SK-N-SH treated with all-trans-retinoic acid at 6 μM for 48 hours (cell line): ENCODE results near the gene GTF2F2.

Source experiments
- ARNTL ChIP-seq: fragments of 450-650 bp; formaldehyde crosslinking; IDR thresholded peaks from 2 replicates; pipeline ENCODE4 v1.5.0; 2020; ENCODE audit warnings: low read depth, mild to moderate bottlenecking, moderate library complexity, borderline replicate concordance
- CSDC2 ChIP-seq: fragments of 250-450 bp; sonication (Bioruptor Pico); IDR thresholded peaks from 2 replicates; pipeline ENCODE4 v1.5.0; 2020; ENCODE audit warnings: mild to moderate bottlenecking, moderate library complexity
- CSRNP3 ChIP-seq: fragments of 250-450 bp; sonication (Bioruptor Pico); IDR thresholded peaks from 2 replicates; pipeline ENCODE4 v1.5.1; 2021; ENCODE audit warnings: mild to moderate bottlenecking, moderate library complexity
- ESRRG ChIP-seq: fragments of 250-450 bp; sonication (Bioruptor Pico); IDR thresholded peaks from 2 replicates; pipeline ENCODE4 v1.6.1; 2021; ENCODE audit warnings: mild to moderate bottlenecking
- PATZ1 ChIP-seq: fragments of 250-450 bp; sonication (Bioruptor Pico); IDR thresholded peaks from 2 replicates; pipeline ENCODE4 v1.8.0; 2020; ENCODE audit warnings: mild to moderate bottlenecking, moderate library complexity, borderline replicate concordance
- POU6F1 ChIP-seq: fragments of 250-450 bp; sonication (Bioruptor Pico); IDR thresholded peaks from 2 replicates; pipeline ENCODE4 v1.8.0; 2021; ENCODE audit warnings: low read depth, mild to moderate bottlenecking, moderate library complexity, borderline replicate concordance
- PPARA ChIP-seq: fragments of 250-450 bp; sonication (Bioruptor Pico); IDR thresholded peaks from 2 replicates; pipeline ENCODE4 v1.5.0; 2020; ENCODE audit warnings: mild to moderate bottlenecking, borderline replicate concordance
- RARB ChIP-seq: fragments of 250-450 bp; sonication (Bioruptor Pico); IDR thresholded peaks from 2 replicates; pipeline ENCODE4 v1.8.0; 2021; ENCODE audit warnings: mild to moderate bottlenecking, moderate library complexity
- TCF4 ChIP-seq: fragments of 250-450 bp; sonication (Bioruptor Pico); IDR thresholded peaks from 2 replicates; pipeline ENCODE4 v1.8.0; 2021; ENCODE audit warnings: mild to moderate bottlenecking, moderate library complexity, borderline replicate concordance
- TOX ChIP-seq: fragments of 250-450 bp; sonication (Bioruptor Pico); IDR thresholded peaks from 2 replicates; pipeline ENCODE4 v1.8.0; 2021; ENCODE audit warnings: mild to moderate bottlenecking, moderate library complexity, borderline replicate concordance
- ZFP30 ChIP-seq: fragments of 450-650 bp; formaldehyde crosslinking; IDR thresholded peaks from 2 replicates; pipeline ENCODE4 v1.5.0; 2022; ENCODE audit warnings: mild to moderate bottlenecking, moderate library complexity
- ZNF70 ChIP-seq: fragments of 450-650 bp; formaldehyde crosslinking; IDR thresholded peaks from 2 replicates; pipeline ENCODE4 v1.5.0; 2020; ENCODE audit warnings: mild to moderate bottlenecking, moderate library complexity

GRCh38 chr13:45325806-45326205 is 205.5 kb downstream of the GTF2F2 start:
- TF ChIP-seq ZNF70 (CRISPR knock-in tag) (no peak), RARB (CRISPR knock-in tag) (no peak), CSDC2 (CRISPR knock-in tag) (no peak), TOX (CRISPR knock-in tag) (no peak), PATZ1 (no peak), ARNTL (CRISPR knock-in tag) (no peak), POU6F1 (CRISPR knock-in tag) (no peak), TCF4 (CRISPR knock-in tag) (no peak), ZFP30 (no peak), ESRRG (CRISPR knock-in tag) (no peak), PPARA (CRISPR knock-in tag) (no peak), CSRNP3 (no peak)
